AG04450 (cell line): ENCODE measurements around the gene PSAP. TPM values are rescaled to one million over a fixed set of nuclear protein-coding genes. Genes with fewer than 3 reads are reported as not detected.

Experiments used
- CTCF ChIA-PET: fragments of 300-600, 350-600 bp; formaldehyde crosslinking; extraction: SDS; loops from one replicate; lab custom pipeline; 2022; ENCODE audit warnings: antibody characterized with exemption, inconsistent platforms; lab: Charles Lee
- POLR2A ChIA-PET: fragments of 350-600 bp; formaldehyde crosslinking; extraction: SDS; loops from one replicate; lab custom pipeline; 2021; ENCODE audit warnings: antibody characterized with exemption, inconsistent platforms; lab: Yijun Ruan, JAX
- DNase-seq: peaks from one replicate; pipeline ENCODE4 v3.0.0-alpha.2; 2011; ENCODE audit warnings: low read depth, low spot score
- H3K27ac ChIP-seq: one replicate; pipeline ENCODE4 v1.5.1; 2012; ENCODE audit warnings: low read depth, low read length, control low read depth
- H3K27me3 ChIP-seq: one replicate; pipeline ENCODE4 v1.6.0; 2012; ENCODE audit warnings: low read length; ENCODE audit not compliant: control insufficient read depth, insufficient read depth
- H3K4me3 ChIP-seq: 2 replicates; pipeline ENCODE4 v1.5.1; 2011; ENCODE audit warnings: mild to moderate bottlenecking, low read depth, low read length, control low read depth
- H3K9me3 ChIP-seq: 2 replicates; pipeline ENCODE4 v1.5.1; 2012; ENCODE audit warnings: low read length; ENCODE audit not compliant: control insufficient read depth, insufficient read depth
- CTCF ChIP-seq: IDR thresholded peaks from 2 replicates; pipeline ENCODE4 v1.5.1; 2011; ENCODE audit warnings: low read depth, low read length, control low read depth, inconsistent platforms
- polyA plus RNA-seq: library from polyadenylated mRNA; depleted of rRNA; stranded (reverse); fragments of >200 nt; gene quantifications from 2 replicates; pipeline ENCODE4 v1.2.3, GENCODE V29; 2011

The PSAP gene
- polyA plus RNA-seq, 1 experiment: 1,594 TPM

GRCh38 chr10:71783917-71784678 is 67.0 kb downstream of the PSAP start:
- TF ChIP-seq CTCF: no peak
- Histone ChIP-seq H3K4me3 (no peak overlapping the region), H3K9me3 (no peaks in the 10 kb centered on the region), H3K27ac (no peak overlapping the region), H3K27me3 (peaks cover 34% of the 10 kb centered on the region)
- no peak for DNase-seq
- ChIA-PET CTCF (interaction anchor here (1.3 kb wide), 1 partner anchor 76 kb away, joined by 3 read pairs; no protein-coding TSS in a partner anchor), POLR2A (no interaction called here)

- Histone ChIP-seq H3K27ac (no peak overlapping the region), H3K9me3 (no peaks in the 10 kb centered on the region), H3K27me3 (peaks cover 39% of the 10 kb centered on the region), H3K4me3 (no peak overlapping the region)
- no peak for DNase-seq
- TF ChIP-seq CTCF: no peak
- CTCF ChIA-PET: interaction anchor here (0.9 kb wide), 1 partner anchor 113 kb away, joined by 3 read pairs; no protein-coding TSS in a partner anchor
- POLR2A ChIA-PET: no interaction called here
Observed at GRCh38 chr10:71782917-71783490, 68.0 kb downstream of the PSAP start.

- Histone ChIP-seq H3K4me3 (no peak overlapping the region), H3K9me3 (peaks cover 3% of the 10 kb centered on the region), H3K27me3 (peaks cover 39% of the 10 kb centered on the region), H3K27ac (no peak overlapping the region)
- no peak for TF ChIP-seq CTCF
- POLR2A ChIA-PET: no interaction called here
- DNase-seq: no peak
- CTCF ChIA-PET: interaction anchor here (0.6 to 0.9 kb wide), 2 partner anchors 114 to 123 kb away, joined by 3 to 8 read pairs; no protein-coding TSS in a partner anchor
Observed at GRCh38 chr10:71782221-71782916, 68.7 kb downstream of the PSAP start.

GRCh38 chr10:71780719-71781118 is 70.3 kb downstream of the PSAP start:
- no peak for DNase-seq
- no peak for TF ChIP-seq CTCF
- Histone ChIP-seq H3K27me3 (peaks cover 37% of the 10 kb centered on the region), H3K4me3 (no peak overlapping the region), H3K27ac (no peak overlapping the region), H3K9me3 (peaks cover 6% of the 10 kb centered on the region)
- ChIA-PET POLR2A (no interaction called here), CTCF (no interaction called here)

- Histone ChIP-seq H3K9me3 (peaks cover 6% of the 10 kb centered on the region), H3K4me3 (no peak overlapping the region), H3K27ac (no peak overlapping the region), H3K27me3 (peaks cover 32% of the 10 kb centered on the region)
- no peak for TF ChIP-seq CTCF
- ChIA-PET POLR2A (no interaction called here), CTCF (no interaction called here)
- DNase-seq: no peak
Observed at GRCh38 chr10:71780156-71780555, 70.9 kb downstream of the PSAP start.
